Measurements from ENCODE around the gene KDM5B.
"Not testable (repeated sequence)": the region's sequence is repeated elsewhere in the genome, so short reads cannot be mapped to it uniquely, and the experiment has no call there.

The KDM5B gene

GRCh38 chr1:202756391-202756790 is 51.8 kb downstream of the KDM5B start:
- peak; percentile 59 for DNase-seq (ENCODE audit: low read depth)
- H3K4me3 ChIP-seq (ENCODE audit: low read length), result no peak overlapping the region
- TF ChIP-seq CTCF (conservative IDR thresholded peaks at IDR 0.05; ENCODE audit: low read length), result no peak

- DNase-seq (ENCODE audit: low read depth), result no peak
- TF ChIP-seq CTCF (conservative IDR thresholded peaks at IDR 0.05; ENCODE audit: low read length), result no peak
- H3K4me3 ChIP-seq (ENCODE audit: low read length), result no peak overlapping the region
These were observed 53.9 kb downstream of the KDM5B start for GRCh38 chr1:202754293-202754692.

- DNase-seq (ENCODE audit: low read depth), result no peak
- no peak for TF ChIP-seq CTCF (conservative IDR thresholded peaks at IDR 0.05; ENCODE audit: low read length)
- no peak overlapping the region for H3K4me3 ChIP-seq (ENCODE audit: low read length)
These were observed 55.4 kb downstream of the KDM5B start for GRCh38 chr1:202752774-202753173.

- no peak for TF ChIP-seq CTCF (conservative IDR thresholded peaks at IDR 0.05; ENCODE audit: low read length)
- H3K4me3 ChIP-seq (ENCODE audit: low read length), result no peak overlapping the region
- no peak for DNase-seq (ENCODE audit: low read depth)
These were observed 57.5 kb downstream of the KDM5B start for GRCh38 chr1:202750761-202751160.

GRCh38 chr1:202750024-202750423 is 58.2 kb downstream of the KDM5B start:
- no peak overlapping the region for H3K4me3 ChIP-seq (ENCODE audit: low read length)
- no peak for DNase-seq (ENCODE audit: low read depth)
- TF ChIP-seq CTCF (conservative IDR thresholded peaks at IDR 0.05; ENCODE audit: low read length), result no peak

- TF ChIP-seq CTCF (conservative IDR thresholded peaks at IDR 0.05; ENCODE audit: low read length), result no peak
- H3K4me3 ChIP-seq (ENCODE audit: low read length), result no peak overlapping the region
- no peak for DNase-seq (ENCODE audit: low read depth)
These were observed 62.8 kb downstream of the KDM5B start for GRCh38 chr1:202745323-202745888.

GRCh38 chr1:202744770-202745169 is 63.5 kb downstream of the KDM5B start:
- DNase-seq (ENCODE audit: low read depth); H3K4me3 ChIP-seq (ENCODE audit: low read length): not testable (repeated sequence)

- DNase-seq (ENCODE audit: low read depth), result no peak
- TF ChIP-seq CTCF (conservative IDR thresholded peaks at IDR 0.05; ENCODE audit: low read length), result no peak
- H3K4me3 ChIP-seq (ENCODE audit: low read length), result no peak overlapping the region
These were observed 65.7 kb downstream of the KDM5B start for GRCh38 chr1:202742496-202742895.

All from AG10803 (cell line).